LNCaP clone FGC (cell line): Measurements from ENCODE around the gene COL4A3.

Experiments
- DNase-seq: peaks from one replicate; pipeline ENCODE4 v3.0.0-alpha.2; 2011; ENCODE audit warnings: low read depth
- H3K4me3 ChIP-seq: 2 replicates; pipeline ENCODE4 v1.5.1; 2011; ENCODE audit warnings: mild to moderate bottlenecking, low read depth, low read length, control low read depth
- TF ChIP-seq, protein P1 (sequence below): IDR thresholded peaks from 2 replicates; pipeline ENCODE4 v1.5.1; 2012; ENCODE audit warnings: mild to moderate bottlenecking; ENCODE audit not compliant: control insufficient read depth, insufficient read depth; ENCODE audit errors: extremely low read depth

Gene COL4A3

GRCh38 chr2:227260041-227260440, 95.6 kb downstream of the COL4A3 start:
- no peak for DNase-seq
- H3K4me3 ChIP-seq, result no peak overlapping the region
- TF ChIP-seq, protein P1, sequence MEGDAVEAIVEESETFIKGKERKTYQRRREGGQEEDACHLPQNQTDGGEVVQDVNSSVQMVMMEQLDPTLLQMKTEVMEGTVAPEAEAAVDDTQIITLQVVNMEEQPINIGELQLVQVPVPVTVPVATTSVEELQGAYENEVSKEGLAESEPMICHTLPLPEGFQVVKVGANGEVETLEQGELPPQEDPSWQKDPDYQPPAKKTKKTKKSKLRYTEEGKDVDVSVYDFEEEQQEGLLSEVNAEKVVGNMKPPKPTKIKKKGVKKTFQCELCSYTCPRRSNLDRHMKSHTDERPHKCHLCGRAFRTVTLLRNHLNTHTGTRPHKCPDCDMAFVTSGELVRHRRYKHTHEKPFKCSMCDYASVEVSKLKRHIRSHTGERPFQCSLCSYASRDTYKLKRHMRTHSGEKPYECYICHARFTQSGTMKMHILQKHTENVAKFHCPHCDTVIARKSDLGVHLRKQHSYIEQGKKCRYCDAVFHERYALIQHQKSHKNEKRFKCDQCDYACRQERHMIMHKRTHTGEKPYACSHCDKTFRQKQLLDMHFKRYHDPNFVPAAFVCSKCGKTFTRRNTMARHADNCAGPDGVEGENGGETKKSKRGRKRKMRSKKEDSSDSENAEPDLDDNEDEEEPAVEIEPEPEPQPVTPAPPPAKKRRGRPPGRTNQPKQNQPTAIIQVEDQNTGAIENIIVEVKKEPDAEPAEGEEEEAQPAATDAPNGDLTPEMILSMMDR, result no peak

- H3K4me3 ChIP-seq, result no peak overlapping the region
- no peak for DNase-seq
- TF ChIP-seq, protein P1, result no peak
Measured at GRCh38 chr2:227267410-227268115, 103.1 kb downstream of the COL4A3 start.

DNA sequence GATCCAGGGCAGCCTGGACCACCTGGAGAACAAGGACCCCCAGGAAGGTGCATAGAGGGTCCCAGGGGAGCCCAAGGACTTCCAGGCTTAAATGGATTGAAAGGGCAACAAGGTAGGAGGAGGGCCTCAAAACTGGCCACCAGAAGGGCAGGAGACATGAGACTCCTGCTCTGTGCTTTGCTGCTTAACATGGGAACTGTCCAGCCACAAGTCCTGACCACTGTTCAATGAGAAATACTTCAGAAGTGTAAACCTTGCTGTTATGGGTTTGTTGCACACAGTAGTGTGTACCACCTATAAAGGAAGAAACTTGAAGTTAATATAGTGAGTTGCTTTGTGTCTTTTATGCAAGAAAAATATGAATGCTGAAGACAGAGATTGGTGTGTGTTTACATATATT, 116.5 kb downstream of the COL4A3 start:
- DNase-seq, result no peak
- TF ChIP-seq, protein P1, result no peak
- no peak overlapping the region for H3K4me3 ChIP-seq

GRCh38 chr2:227285741-227286236, 121.4 kb downstream of the COL4A3 start:
- DNase-seq, result no peak
- TF ChIP-seq, protein P1, result no peak
- no peak overlapping the region for H3K4me3 ChIP-seq

DNA sequence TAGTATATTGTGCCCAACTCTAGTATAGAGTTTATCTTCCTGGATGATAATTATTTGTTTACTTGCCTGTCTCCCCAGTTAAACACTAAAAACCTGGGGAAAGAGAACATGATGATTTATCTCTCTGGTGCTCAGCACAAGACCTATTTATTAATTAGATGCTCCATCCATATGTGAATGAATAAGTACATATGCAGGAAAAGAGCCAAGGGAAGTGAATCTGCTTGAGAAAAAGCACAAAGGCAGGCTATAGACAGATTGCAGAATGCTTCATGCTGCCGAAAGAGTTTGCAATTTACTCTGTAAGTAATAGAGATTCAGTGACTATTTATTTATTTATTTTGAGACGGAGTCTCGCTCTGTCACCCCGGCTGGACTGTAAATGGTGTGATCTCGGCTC, 123.3 kb downstream of the COL4A3 start:
- TF ChIP-seq, protein P1, result no peak
- DNase-seq, result no peak
- no peak overlapping the region for H3K4me3 ChIP-seq

DNA sequence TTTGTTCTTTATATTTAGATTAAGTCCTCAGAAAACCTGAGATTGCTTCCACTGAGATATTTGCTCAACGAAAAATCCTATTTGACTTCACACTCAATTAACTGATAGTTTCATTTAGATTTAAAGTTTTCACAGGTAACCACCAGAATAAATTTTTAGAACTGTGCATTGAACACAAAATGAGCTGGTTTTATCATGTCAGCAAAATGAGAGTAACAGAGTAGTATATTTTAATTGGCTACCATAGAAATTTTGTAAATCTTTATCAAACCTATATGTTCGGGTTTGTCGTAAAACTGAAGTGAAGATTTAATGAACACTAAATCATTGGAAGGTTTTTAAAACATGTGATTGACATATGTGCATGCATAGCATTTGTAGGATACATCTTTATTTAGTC, 127.9 kb downstream of the COL4A3 start:
- TF ChIP-seq, protein P1, result no peak
- no peak overlapping the region for H3K4me3 ChIP-seq

GRCh38 chr2:227293531-227293930, 129.1 kb downstream of the COL4A3 start:
- TF ChIP-seq, protein P1, result no peak
- DNase-seq, result no peak
- H3K4me3 ChIP-seq, result no peak overlapping the region

More for the DNA sequence above, 127.9 kb downstream of the COL4A3 start:
- DNase-seq, result no peak
